Hair follicle dermal papilla cell (primary cell): ENCODE results near the gene MT4. TPM values are rescaled to one million over a fixed set of nuclear protein-coding genes. Genes with fewer than 3 reads are reported as not detected.

Experiments used
- total RNA-seq: library from RNA; depleted of rRNA; stranded (reverse); fragments of >200 nt; gene quantifications from 2 replicates; pipeline ENCODE4 v1.2.3, GENCODE V29; 2012

Gene MT4
- total RNA-seq, result not detected in 2 replicates

GRCh38 chr16:56564793-56565477 is at the start of gene MT4:
TSS of gene MT4 (plus strand) at chr16:56565073. CDS start at chr16:56565129, 56 bp downstream.

GRCh38 chr16:56519459-56520250 is 45.2 kb upstream of the MT4 start, which contains the start of gene BBS2:
TSS of gene BBS2 (minus strand) at chr16:56520024. CDS start at chr16:56519862, 162 bp downstream.

GRCh38 chr16:56589141-56590039 is 24.5 kb downstream of the MT4 start, which contains the start of gene MT3:
TSS of gene MT3 (plus strand) at chr16:56589528. CDS start at chr16:56589591, 63 bp downstream.

GRCh38 chr16:56608043-56608875 is 43.4 kb downstream of the MT4 start, which contains the start of gene MT2A:
TSS of gene MT2A (plus strand) at chr16:56608584. CDS start at chr16:56608656, 72 bp downstream.

Other genes with a start within 250 kb of the MT4 start
- gene AMFR, start 139.5 kb upstream of the MT4 start, total RNA-seq, result 240 and 294 TPM in 2 replicates
- gene NUDT21, start 113.7 kb upstream of the MT4 start, total RNA-seq, result 58.4 and 60.5 TPM in 2 replicates
- 81.3 and 121 TPM in 2 replicates for gene OGFOD1, start 113.5 kb upstream of the MT4 start, total RNA-seq
- gene BBS2, start 45.0 kb upstream of the MT4 start, total RNA-seq, result 60.7 and 61.8 TPM in 2 replicates
- gene MT3, start 24.5 kb downstream of the MT4 start, total RNA-seq, result not detected in 2 replicates
- 5.6 and 7.5 TPM in 2 replicates for gene MT2A, start 43.5 kb downstream of the MT4 start, total RNA-seq
- 16.6 and 18.0 TPM in 2 replicates for gene MT1E, start 60.7 kb downstream of the MT4 start, total RNA-seq
- gene MT1M, start 67.6 kb downstream of the MT4 start, total RNA-seq, result 0.81 and 1.6 TPM in 2 replicates
- not detected in 2 replicates for gene MT1A, start 73.6 kb downstream of the MT4 start, total RNA-seq
- not detected in 2 replicates for gene MT1B, start 86.8 kb downstream of the MT4 start, total RNA-seq
- gene MT1F, start 92.9 kb downstream of the MT4 start, total RNA-seq, result 0.16 TPM in 1 of 2 replicates, not detected in the other
- not detected in 2 replicates for gene MT1G, start 103.0 kb downstream of the MT4 start, total RNA-seq
- gene MT1H, start 104.7 kb downstream of the MT4 start, total RNA-seq, result not detected in 2 replicates
- 13.1 and 13.8 TPM in 2 replicates for gene MT1X, start 117.4 kb downstream of the MT4 start, total RNA-seq
- gene NUP93, start 165.1 kb downstream of the MT4 start, total RNA-seq, result 40.7 and 44.6 TPM in 2 replicates